ENCODE results near the gene NFRKB.
"Not testable (repeated sequence)": the region's sequence is repeated elsewhere in the genome, so short reads cannot be mapped to it uniquely, and the experiment has no call there.

The NFRKB gene

DNA sequence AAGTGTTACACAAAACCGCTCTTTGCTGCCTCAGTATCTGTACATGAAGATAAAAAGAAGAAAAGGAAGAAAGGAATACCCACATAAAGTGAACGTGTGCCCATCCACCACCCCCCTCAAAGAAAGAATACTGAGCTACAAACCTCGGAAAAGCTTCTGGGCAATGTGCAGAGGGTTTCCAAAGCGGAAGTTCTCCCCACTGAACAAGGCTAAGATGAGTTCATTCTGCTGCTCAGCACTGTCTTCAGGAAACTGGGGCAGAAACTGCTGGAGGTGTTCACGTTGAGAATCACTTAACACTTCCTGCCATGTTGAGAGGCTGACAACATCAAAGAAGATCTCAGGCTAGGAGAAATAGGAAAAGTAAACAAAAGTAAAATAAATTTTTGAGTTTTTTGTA lies 6.9 kb downstream of the NFRKB start:
- DNase-seq, result no peak

DNA sequence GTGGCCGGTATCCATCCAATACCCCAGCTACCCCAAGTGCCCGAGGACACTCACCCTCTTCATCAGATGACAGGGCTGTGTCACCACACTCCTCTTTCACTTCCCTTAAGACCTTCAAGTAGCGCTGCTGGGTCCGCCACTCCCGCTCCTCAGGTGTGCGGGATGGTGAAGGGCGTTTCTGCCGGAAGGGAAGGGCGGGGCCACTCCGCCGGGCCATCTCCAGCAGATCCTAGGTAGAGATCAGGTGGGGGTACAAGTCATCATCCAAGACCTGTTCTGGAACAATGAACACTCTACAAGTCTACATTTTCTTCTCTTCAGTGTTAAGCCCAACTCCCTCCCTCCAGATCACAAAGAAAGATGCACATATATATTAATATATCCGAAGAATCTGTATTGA lies 10.0 kb downstream of the NFRKB start:
- no peak for DNase-seq

DNA sequence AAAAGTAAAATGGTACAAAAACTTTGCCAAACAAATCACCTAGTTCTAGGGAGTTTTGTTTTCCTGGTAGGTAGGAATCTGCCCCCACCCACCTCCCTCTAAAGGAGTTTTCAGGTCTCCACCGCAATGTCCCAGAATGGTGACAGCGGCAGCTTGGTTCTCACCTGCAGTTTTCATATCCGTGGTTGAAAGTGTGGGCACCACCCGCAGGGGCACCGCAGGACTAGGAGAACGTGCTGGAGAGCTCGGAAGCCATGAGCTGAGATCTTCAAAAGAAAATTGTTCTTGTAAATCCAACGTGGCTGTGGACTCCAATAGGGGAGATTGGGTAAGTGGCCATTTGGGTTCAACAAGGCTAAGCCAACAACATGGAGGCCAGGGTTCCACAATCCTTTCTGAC lies 10.8 kb downstream of the NFRKB start:
- no peak for DNase-seq

DNA sequence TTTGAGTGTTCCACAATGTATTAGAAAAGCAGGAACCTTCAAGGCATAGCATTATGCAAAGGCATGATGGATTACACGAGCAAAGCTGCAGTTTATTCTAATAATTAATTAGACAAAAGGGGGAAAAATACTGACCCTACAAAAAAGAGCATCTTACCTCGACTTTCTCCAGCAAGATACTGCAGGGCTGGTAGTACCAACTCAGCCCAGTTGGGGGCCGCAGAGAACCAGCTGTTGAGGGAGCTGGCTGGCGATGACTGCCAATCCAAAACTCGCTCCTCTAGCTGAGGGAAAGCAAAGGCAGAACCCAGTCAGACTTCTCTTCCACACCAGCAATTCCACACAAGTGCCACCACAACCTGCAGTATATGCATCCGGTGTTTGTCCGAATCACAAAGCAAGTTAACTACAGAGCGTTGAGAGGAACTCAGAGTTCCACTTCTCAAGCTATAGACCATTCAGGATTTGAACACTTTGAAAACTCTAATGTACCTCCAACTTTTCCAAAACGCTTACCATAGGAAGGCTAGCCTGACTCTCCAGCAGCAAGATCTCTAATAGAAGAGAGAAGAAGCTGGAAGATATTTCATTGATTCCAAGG lies 13.7 kb downstream of the NFRKB start:
- peak; percentile 15 for DNase-seq

DNA sequence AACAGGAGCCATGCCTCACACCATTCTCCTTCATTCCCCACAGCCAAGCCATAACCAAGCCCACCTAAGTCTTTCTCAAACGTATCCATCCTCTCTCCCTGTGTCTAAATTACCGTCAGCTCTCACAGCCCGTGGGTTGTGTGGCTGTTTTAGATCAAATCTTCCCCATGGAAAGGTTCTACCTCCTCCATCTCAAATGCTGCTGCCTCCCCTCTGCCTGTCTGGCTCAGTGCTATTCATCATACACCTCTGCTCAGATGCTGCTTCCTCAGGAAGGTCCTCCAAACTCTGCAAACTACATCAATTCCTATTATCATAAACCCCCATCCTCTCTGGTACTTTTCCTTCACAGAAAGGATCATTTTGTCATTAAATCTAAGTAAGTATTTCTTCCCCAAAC lies 15.1 kb downstream of the NFRKB start:
- no peak for DNase-seq

DNA sequence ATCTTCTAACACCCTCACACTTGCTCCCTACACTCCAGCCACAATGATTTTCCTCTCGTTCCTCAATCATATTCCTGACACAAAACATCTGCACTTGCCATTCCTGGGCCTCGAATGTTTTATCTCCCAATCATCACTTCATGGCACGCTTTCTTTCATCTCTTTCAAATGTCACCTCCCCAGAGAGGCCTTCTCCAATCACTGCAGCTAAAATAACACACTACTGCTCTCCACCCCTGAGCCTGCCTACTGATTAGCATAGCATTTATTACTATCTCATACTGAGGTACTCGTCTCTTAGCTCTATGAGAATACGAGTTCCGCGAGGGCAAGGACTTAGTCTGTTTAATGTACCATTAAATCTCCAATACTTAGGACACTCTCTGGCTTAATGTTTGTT lies 23.5 kb downstream of the NFRKB start:
- no peak for DNase-seq

DNA sequence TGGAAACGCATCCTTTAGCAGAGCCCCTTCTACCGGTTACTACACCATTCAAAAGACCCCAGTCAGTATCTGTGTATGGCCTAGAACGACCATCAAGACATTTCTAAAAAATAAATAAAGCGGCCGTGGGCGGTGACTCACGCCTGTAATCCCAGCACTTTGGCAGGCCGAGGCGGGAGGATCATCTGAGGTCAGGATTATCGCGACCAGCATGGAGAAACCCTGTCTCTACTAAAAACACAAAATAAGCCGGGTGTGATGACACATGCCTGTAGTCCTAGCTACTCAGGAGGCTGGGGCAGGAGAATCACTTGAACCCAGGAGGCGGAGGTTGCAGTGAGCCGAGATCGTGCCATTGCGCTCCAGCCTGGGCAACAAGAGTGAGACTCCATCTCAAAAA lies 26.8 kb downstream of the NFRKB start:
- not testable (repeated sequence) for DNase-seq

DNA sequence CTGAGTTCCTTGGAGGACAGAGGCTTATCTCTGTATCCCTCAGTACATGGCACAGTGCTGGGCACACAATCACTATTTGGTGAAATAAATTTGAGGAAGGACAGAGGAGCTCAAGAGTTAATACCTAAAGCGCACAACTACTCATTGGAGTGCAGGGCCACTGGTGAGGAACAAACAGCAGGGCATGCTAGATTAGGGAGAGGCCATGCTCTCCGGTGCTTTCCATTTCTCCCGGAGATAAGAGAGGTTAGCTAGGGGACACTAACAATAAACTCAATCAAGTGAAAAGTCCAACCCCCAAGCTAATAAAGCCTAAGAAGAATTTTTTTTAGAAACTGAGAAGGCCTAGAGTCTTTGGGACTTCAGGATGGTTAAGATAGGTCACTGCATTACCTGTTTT lies 29.1 kb downstream of the NFRKB start:
- no peak for DNase-seq

DNA sequence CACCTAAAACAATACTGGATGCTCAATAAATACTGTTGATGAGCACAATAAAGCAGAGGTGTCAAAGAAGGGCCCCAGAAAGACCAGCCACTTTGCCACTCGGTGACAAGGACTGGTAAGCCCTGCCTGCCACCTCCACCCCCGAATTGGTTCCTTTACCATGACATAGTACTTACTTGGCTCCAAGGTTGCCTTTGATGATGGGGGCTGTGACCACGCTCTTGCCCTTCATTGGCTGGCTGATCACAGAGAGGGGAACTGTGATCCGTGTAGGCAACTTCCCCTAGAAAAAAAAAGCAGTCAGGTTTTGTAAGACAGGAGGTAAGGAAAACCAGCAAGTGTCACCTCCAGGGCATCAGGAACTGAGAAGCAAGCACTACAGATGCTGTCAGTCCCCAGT lies 29.7 kb downstream of the NFRKB start:
- DNase-seq, result no peak

DNA sequence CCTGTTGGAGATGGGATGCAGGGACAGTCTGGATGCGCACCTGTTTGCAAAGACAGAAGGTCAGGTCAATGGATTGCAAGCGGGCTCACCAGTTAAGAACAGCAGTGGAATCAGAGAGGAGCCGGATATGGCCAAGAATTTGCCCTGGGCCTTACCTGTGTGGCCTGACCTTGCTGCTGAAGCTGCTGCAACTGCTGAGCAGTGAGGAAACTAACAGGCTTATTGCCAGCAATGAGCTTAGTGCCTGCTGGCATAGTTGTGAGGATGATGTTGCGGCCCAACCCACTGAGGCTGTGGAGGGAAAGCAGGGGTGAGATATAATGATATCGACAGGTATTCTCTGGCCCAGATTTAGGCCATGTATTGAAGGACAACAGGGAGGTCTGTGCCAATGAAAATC lies 30.6 kb downstream of the NFRKB start:
- DNase-seq, result no peak

DNA sequence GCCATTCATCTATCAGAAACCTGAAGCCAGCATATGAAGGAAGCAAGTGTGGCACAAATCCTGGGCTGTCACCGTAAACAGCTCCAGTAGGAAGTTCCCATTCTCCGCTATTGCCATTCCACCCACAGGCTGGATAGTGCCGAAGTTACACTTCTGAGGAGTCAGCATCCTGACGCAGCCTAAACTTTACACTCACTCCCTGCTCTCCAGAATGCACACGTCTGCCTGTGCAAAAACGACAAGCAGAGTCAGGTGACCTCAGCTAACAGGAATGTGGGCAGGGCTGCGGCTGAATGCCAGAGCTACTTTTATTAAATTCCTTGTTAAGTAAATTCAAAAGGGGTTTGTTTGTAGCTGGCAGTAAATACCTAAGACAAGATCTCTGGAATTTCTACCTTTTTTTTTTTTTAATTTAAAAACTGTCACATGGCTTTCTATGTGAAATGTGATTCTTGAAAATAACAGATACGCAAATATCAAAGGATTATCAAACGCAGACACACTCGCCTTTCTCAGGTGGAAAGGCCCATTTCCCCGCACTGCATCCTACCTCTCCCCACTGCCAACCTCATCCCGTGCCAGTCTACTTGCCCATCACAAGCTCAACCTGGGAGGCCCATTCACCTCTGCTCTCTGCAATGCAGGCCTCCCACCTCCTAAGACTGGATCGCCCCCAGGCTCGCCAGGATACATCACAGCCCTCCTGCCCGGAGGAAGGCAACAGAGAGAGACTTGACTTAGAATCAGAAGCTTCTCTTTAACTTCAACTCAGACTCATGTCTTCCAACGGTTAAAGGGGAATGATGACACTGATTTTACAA lies 33.5 kb downstream of the NFRKB start:
- DNase-seq, result no peak

DNA sequence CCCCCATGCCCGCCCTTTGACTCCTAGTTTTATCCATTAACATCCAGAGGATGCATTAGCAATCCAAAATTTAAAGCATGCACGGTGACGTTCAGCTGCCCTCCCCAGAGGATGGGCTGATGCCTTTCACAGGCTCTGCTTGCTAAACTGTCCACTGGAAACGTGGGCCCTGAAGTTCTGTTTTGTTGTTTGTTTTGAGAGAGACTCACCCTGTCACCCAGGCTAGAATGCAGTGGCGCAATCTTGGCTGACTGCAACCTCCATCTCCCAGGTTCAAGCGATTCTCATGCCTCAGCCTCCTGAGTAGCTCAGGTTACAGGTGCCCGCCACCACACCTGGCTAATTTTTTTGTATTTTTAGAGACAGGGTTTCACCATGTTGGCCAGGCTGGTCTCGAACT lies 39.3 kb downstream of the NFRKB start:
- DNase-seq, result no peak

DNA sequence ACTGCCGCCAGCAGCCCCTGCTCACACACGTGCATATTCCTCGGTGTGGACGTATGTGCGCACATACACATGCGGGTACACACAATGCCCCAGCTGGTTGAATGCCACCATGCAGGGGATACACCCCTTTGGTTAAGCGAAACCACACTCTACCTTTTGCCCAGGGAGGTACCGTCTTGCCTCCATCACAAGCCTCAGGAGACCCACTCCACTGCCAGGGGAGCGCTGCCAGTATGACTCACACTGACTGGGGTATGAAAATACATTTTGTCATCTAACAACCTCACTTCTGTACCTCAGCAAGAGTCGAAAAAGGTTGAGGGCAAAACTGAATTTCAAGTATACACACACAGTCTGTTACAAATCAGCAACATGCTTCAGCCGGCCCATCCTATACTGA lies 40.3 kb downstream of the NFRKB start:
- no peak for DNase-seq

DNA sequence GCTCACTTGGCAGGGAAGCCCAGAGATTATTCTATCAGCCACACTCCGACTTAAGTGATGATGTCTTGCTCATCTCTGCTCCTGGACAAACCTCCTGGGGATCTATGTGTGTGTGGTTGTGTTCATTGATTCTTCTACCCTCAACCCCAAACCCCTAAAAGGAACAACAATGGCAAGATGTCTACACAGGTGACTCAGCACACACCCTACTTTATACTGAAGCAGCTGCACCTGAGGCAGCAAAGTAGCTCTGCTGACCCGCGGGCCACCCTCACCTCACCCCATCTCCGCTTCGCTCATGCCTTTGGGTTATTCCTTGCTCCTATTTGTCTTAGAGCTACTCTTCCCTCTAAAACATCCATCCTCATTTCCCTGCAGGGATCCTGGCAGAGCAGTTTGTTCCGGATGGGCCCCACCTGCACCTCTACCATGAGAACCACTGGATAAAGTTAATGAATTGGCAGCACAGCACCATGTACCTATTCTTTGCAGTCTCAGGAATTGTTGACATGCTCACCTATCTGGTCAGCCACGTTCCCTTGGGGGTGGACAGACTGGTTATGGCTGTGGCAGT lies 41.1 kb downstream of the NFRKB start:
- peak; percentile 86 for DNase-seq

DNA sequence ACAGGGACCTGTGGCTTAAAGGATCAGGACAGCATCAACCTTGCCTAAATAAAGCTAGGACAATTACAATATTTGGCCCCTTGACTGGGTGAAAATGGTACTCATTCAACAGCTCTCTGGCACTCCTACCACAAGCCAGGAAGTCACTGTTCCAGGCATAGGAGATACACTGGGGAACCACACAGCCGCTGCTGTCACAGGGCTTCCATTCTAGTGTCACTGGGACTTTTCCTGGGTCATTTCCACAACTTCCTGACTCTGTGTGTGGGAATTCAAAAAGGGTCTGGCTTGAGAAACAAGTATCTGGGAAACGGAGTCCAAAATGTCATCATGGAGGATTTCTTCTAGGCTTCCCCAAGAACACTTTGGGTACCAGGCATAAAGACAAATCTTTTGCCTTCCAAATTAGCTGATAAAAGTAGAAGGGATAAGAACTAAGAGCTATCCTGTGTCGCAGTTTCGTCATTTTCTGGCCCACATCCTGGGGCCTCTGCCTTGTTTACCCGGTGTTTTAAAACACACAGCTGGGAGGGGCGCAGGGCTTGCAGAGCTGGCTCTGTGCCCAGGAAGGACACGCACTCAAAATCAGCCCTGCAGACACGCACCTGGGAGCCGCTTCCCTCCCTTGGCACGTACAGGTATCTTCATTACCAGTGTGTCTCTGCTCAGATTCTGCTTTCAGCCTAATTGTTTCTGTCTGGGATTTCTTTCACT lies 41.7 kb downstream of the NFRKB start:
- peak; percentile 98 for DNase-seq

DNA sequence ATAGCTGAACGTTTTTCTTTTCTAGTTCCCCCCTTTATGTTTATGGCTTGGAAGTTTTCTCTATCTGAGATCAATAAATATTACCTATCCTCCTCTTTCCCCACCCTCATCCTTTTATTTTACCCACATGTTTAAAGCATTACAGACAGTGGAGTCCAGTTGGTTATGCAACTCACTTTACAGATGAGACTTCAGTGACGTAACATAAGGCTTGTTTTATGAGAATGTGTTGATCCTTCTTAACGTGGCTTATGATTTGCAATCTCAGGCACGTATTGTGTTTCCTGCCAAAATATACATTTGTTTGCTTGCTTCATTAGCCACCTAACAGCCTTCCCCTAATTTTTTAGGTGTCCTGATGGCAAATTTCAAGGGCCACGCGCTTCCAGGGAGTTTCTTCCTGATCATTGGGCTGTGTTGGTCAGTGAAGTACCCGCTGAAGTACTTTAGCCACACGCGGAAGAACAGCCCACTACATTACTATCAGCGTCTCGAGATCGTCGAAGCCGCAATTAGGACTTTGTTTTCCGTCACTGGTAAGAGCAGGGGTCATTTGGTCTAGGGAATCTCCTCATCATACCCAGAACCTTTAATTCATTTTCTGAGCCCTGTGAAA lies 43.1 kb downstream of the NFRKB start:
- DNase-seq, result no peak

DNA sequence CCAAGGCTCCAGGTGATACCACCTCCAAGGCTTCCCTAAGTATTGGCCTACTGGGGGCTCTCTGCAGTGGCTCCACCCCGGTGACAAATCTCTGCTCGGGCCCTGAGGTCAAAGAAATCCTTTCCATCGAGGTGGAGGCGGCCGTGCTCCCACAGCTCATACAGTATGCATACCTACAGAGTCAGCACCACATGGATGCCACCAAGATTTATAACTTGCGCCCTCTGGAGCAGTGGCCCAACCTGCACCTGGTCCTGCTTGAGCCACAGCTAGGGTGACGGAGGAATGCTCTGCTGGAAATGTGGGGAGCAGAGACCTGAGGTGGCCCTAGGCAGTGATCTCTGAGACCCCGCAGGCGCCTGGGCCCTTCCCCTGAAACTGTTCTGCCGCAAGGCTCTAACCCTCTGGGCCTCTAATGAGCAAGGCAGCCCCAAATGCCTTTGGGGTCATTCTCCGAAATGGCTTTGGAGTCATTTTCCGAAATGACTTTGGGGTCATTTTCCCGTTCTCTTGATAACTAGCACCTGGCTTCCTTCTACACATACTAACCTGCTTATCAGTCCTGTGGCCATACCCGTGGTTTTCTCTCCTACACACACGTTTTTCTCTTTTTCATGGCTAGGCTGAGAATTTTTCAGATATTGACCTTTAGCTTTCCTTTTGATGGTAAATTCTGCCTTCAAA lies 45.8 kb downstream of the NFRKB start:
- no peak for DNase-seq

DNA sequence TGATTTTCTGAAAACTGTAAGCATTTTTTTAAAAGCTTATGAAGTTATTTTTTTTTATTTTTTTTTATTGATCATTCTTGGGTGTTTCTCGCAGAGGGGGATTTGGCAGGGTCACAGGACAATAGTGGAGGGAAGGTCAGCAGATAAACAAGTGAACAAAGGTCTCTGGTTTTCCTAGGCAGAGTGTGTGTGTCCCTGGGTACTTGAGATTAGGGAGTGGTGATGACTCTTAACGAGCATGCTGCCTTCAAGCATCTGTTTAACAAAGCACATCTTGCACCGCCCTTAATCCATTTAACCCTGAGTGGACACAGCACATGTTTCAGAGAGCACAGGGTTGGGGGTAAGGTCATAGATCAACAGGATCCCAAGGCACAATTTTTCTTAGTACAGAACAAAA lies 48.0 kb downstream of the NFRKB start:
- DNase-seq, result not testable (repeated sequence)

DNA sequence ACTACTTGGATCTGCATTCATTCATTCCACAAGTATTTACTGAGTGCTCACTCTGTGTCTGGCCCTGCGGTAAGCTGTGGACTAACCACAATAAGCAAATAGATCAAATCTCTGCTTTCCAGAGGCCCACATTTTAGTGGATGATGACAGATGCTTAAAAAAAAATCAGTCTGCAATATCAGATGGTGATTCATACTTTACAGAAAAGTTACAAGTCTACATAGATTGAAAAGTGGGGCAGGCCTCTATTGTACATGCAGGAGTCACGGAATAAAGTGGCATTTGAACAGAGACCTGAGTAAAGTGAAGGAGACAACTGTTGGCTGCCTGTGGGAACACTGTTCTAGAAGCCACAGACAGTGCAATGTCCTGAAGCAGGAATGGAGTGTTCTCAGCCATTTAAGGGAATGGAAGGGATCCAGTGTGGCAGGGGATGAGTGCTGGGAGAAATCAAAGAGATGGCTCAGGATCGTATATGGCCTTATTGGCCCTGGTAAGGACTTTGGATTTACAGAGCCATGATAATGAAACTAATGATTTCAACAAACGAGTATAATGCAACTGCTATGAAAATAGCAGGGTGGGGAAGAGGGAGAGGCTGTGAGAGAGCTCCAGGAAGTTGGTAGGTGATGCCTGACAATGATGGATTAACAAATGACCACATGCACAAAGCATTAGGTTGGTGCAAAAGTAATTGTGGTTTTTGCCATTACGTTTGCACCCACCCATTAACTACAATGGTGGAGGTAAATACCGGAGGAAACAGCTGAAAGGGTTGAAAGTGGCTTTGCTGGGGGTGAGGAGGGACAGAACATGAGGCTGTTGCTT lies 48.7 kb downstream of the NFRKB start:
- DNase-seq, result peak; percentile 82

Measured in NCI-H69 (cell line).